Activated T-cell treated with anti-CD3 and anti-CD28 coated beads for 24 hours (primary cell): ENCODE data around the gene HOXD1.

Experiments used
- DNase-seq: peaks from one replicate; pipeline ENCODE4 v3.0.0-alpha.2; 2020; ENCODE audit warnings: low read depth

HOXD1 gene

DNA sequence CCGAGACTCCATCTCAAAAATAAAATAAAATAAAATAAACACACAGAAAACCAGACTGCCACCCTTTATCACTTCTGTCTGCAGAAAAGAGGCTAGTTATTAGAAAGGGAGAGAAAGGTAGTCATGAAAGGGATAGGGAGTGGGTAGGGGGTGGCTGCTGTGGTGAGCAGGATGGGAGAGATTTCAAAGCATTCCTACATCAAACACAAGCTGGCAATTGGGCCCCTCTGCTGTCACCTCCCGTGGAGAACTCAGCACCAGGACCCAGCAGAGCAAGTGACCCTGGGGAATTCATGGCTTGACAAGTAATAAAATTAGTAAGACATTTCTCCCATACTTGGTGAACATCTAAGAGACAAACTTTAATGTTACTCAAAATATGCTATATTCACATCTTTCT, 3.7 kb upstream of the HOXD1 start:
- no peak for DNase-seq

DNA sequence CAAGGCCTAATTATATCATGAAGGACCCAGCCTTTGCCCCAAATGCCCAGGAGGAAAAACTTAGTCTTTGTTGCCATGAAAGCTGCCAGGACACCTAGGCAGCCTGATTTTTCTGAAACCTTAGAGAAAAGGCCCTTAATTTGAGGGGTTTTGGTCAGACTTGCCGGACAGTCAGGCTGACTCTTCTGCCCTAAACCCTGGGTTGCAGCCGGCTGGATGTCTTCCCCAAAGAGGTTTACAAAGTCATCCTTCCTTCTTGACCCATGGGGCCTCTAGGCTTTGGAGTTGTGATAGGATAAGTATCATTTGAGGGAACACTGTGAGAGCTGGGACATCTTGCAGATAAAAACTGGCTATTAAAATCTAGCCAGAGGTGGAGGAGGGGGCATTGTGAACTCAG, 2.4 kb upstream of the HOXD1 start:
- no peak for DNase-seq

DNA sequence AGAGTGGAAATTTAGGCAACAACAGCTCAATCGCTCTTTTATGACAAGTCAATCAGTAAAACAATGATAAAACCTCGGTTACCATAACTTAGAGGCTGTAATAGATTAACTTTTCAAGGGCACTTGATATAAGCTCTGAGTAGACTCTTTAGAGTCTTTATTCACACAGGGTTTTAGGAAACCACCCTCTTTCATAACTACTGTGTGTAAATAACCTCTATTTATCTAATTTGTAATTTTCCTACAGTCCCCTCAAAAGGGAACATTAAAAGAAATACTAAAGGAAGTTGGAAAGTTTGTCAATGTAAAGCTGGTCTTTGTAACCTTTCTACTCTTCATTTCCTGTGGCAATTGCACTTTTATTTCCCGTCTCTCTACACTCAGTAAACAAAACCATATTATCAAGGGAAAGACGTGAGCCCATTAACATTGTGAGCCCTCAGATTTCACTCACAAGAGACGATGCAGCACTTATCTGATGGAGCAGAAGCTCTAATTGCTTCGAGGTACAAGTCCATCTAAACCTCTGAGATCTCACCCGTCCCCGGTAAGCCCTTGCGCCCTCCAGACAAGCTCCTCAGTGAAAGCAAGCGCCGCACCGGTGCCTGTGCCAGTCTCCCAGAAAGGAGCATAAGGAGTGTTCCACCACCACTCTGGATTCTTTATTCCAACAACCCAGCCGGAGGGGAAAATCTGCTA, 1.1 kb upstream of the HOXD1 start:
- no peak for DNase-seq

DNA sequence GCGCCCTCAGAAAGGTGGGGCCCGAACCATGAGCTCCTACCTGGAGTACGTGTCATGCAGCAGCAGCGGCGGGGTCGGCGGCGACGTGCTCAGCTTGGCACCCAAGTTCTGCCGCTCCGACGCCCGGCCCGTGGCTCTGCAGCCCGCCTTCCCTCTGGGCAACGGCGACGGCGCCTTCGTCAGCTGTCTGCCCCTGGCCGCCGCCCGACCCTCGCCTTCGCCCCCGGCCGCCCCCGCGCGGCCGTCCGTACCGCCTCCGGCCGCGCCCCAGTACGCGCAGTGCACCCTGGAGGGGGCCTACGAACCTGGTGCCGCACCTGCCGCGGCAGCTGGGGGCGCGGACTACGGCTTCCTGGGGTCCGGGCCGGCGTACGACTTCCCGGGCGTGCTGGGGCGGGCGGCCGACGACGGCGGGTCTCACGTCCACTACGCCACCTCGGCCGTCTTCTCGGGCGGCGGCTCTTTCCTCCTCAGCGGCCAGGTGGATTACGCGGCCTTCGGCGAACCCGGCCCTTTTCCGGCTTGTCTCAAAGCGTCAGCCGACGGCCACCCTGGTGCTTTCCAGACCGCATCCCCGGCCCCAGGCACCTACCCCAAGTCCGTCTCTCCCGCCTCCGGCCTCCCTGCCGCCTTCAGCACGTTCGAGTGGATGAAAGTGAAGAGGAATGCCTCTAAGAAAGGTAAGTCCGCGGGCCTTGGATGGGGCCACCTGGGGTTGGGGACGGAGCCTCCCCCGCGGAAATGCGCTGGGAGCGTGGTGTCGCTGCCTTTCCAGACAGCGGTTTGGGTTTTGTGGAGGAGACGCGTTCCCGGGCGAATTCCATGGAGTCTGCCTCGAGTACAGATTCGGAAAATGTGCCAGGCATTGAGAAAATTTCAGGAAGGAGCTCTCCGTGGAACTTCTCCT, 559 bp downstream of the HOXD1 start:
- no peak for DNase-seq

DNA sequence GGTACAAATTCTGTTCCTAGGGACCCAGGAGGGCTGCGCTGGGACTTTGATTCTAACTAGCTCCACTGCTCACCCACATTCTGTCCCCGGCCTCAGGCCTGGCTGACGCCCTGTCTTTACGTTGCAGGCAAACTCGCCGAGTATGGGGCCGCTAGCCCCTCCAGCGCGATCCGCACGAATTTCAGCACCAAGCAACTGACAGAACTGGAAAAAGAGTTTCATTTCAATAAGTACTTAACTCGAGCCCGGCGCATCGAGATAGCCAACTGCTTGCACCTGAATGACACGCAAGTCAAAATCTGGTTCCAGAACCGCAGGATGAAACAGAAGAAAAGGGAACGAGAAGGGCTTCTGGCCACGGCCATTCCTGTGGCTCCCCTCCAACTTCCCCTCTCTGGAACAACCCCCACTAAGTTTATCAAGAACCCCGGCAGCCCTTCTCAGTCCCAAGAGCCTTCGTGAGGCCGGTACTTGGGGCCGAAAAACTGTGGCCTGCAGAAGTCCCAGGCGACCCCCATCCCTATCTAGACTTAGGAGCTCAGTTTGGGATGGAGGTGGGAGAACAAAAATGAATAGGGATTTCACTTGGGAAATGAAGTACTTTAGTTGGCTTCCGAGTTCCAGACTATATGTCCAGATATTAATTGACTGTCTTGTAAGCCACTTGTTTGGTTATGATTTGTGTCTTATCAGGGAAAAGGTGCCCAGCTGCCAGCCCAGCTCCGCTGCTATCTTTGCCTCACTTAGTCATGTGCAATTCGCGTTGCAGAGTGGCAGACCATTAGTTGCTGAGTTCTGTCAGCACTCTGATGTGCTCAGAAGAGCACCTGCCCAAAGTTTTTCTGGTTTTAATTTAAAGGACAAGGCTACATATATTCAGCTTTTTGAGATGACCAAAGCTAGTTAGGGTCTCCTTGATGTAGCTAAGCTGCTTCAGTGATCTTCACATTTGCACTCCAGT, 1.5 kb downstream of the HOXD1 start:
- DNase-seq = no peak

DNA sequence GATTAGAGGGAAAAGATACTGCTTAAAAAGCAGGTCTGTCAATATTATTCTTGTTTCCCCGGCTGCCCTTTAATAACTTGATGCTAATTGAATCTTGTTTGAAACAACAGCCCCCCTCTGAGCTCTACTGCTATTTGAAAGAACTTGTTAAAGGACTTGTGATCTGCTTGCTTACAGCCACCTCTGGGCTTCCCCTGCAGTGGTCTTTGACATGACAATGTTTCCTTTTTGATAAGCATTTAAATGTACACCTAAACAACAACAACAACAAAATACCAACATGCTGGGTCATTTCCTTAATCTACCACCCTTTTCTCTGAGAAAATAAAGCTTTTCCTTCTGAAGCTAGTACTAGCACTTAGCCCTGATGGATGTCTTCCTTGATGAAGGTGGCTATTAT, 3.9 kb downstream of the HOXD1 start:
- no peak for DNase-seq

DNA sequence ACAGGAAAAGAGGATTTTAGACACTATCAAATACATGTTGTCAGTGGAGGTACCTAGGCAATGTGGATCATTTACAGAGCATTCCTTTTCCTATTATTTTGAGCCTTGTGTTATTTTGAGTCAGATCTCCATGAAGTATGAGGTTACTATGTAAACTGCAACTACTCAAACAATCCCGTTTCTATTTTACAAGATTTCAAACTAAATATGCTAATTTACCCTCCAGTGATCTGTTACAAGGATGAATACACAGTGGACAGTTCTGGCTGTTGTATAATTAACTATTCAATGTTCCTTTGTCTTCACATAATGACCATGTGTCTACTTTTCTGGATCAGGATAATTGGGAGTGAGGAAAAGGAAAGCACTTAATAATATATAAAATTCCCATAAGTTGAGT, 4.6 kb downstream of the HOXD1 start:
- no peak for DNase-seq

DNA sequence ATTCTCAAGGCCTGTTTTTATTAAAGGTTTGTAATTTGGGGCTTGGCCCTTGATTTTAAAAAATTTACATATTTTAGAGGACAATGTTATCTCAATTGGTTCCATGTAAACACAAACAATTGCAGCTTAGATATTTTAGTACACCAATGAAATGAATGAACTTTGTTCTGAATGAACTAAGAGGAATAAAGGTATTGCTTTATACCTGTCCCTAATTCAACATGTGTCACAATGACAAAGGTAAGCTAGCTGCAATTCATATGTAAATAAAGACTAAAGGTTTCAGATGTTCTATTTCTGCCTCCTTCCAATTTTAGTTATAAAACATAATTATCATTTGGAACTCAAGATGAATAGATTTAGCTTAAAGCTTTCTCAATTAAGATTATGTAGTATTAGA, 11.4 kb downstream of the HOXD1 start:
- no peak for DNase-seq

DNA sequence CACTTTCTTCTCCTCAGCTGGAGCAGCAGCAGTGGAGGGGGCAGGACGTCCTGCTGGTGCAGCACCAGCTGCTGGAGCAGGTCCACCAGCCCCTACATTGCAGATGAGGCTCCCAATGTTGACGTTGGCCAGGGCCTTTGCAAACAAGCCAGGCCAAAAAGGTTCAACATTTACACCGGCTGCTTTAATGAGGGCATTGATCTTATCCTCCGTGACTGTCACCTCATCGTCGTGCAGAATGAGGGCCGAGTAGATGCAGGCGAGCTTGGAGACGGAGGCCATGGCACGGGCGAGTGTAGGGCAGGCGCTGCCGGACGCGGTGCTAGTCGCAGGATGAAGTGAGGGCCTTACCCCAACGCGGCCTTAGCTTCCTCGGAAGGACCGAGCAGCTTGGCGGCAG, 12.5 kb downstream of the HOXD1 start:
- DNase-seq = no peak

DNA sequence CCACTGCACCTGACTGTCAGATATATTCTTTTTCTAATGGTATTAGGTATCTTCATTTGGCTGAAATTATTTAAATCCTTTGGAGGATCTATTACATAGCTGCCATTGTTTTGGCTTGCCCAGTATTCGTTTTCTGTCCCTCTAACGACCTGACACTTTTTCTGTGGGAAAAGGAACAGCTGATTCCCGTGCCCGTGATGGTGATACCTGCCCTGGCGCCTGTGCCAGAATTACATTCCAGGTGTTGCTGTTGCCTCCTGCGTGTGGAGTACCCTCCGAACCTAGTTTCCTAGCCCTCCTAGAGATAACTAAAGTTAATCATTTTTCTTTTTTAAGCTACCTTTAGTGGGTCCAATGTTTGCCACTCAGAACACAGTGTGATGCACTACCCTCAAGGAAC, 14.0 kb downstream of the HOXD1 start:
- DNase-seq = no peak

DNA sequence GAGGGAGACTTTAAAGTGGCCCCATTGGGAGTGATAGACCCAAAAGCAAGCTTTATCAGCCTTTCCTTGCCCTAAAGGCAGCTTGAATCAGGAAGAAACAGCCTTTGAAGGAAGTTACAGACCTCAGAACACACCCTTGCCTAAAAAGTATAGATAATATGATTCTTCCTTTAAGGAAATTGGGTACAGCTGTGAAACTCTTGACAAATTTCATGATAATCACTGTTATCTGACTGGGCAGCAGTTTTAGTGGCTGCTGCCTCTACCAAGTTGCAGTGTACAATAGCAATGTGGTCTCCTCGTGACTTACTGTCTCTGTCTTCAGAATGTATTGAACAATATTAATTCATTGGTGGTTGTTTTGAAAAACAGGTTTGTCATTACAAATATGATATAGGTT, 16.7 kb downstream of the HOXD1 start:
- DNase-seq = no peak

DNA sequence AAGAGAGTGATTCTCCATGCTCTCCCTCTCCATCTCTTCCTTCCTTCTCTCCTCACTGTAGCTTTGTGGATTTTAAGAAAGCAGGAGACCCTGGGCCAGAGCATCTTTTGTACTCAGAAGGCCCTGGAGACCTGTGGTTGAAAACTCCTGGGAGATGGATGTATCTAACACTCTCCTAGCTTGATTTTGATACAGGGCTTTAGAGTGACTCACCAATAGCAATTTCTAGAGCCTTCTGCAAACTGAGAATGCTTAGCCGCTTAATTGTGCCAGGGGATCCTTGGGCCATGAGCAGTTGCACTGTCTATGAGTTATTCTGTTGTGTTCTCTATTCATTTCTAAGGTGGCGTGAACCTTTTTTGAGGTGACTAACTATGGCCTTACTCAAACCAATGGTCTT, 17.7 kb downstream of the HOXD1 start:
- no peak for DNase-seq

DNA sequence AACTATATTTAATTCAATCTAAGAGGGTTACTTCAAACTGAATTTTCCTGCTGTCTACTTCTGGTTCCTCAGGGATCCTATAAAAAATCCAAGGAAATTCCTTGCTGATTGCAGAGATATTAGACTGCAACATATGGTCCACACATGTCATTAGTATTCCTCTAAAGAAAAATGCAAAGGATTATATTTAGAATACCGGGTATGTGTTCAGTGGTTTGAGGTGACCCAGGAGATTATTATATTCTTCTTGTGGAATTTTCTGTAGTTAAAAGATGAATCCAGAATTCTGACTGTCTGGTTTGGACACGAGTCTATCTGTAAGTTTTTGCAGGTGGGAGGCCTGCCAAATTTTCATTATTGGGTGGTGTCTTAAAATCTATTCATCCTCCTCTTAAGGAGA, 18.2 kb downstream of the HOXD1 start:
- no peak for DNase-seq

DNA sequence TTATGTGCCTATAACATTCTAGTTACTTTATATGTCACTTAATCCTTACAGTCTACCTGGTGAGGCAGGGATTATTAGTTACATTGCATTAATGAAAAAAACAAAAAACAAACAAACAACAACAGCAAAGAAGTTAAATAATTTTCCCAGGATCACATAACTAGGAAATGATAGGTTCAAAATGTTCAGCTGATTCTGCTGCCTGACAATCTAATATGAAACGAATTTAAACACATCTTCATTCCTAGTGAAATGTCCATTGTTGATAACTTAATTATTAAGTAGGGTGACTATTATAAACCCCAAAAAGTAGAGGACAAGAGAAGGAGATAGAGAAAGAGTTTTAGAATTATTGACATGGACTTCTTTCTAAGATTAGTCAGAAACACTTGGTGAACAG, 22.6 kb downstream of the HOXD1 start:
- no peak for DNase-seq

DNA sequence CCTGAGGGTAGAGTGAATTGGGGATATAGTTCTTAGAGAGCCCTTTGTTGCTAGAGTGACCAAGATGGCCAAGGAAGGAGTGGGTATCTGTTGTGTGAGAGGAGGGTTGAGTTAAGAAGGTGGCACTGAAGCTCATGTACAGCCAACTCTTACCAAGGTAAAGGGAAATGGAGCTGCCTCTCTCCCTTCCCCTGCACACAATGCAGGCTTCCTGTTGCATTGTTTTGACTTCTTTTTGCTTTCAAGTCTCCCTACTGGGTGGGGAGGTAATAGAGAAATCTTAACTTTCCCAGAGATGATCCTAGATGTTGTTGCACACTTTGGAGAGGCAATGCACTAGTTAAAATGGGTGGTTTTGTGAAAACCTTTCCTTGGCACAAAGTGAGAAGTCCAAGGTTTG, 23.8 kb downstream of the HOXD1 start:
- DNase-seq = no peak

DNA sequence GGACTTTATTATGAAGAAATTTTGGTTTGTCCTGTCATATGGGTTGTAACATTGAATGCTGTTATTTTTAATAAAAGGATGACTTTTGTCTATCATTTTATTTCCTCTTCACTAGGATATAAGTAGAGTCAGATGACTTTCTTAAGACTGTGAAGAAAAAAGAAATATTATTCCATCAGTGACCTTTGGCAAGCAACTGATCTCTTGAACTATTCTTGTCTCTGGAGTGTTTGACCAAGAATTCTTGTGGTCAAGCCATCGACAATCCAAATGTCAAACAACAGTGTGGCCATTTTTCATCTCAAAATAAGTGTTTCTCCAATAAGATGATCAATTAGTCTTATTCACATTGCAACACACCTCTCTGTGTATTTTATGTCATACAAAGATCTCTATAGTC, 24.9 kb downstream of the HOXD1 start:
- no peak for DNase-seq

DNA sequence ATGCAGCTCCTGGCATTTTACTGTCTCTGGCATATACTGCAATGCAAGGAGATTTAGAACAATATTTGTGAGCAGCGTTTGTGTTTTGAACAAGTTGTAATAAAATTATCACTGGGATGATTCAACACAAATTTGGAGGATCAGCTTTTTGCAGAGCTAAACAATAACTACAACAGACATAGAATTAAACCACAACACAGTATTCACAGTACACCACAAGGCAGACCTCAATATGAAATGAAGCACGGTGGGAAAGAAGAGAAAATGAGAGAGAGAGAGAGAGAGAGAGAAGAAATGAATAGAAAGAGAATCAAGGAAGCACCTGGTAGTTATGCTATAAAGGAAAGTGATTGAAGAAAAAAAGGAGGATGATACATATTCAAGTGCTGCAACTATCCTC, 39.4 kb downstream of the HOXD1 start:
- DNase-seq = no peak

DNA sequence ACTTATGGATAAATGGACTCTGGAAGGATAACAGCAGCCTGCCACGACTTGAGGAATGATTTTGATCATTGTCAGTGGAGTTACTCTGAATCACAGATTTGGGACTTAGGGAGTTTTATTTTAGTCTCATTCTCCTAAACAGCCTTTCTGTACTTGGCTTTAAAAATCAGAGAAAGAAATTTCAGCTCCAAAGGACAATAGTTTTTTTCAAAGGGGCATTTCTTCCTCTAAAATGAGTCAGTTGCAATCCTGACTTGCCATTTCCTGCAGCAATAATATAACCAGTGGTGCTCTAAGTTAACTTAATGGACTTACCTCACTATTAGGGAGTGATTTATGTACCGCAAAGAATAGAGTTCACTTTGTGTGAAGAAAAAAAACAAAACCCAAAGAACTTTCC, 45.7 kb downstream of the HOXD1 start:
- DNase-seq = no peak

DNA sequence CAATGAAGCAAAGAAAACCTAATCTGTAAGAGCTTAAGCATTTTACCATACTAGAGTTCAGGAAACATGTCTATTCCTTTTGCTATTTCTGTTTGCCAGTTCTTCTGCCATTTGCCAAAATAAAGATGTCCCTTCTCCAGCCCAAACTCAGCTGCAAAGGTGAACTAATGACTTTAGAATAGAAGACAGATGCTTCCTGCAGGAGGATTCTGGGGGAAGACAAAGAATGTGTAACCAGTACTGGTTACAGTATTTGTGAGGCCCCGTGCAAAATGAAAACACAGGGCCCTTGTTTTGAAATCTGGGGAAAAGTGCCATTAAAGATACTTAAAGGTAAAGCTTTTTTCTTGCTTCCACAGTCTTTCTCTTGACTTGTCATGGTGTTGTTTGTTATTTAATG, 46.5 kb downstream of the HOXD1 start:
- DNase-seq = no peak

DNA sequence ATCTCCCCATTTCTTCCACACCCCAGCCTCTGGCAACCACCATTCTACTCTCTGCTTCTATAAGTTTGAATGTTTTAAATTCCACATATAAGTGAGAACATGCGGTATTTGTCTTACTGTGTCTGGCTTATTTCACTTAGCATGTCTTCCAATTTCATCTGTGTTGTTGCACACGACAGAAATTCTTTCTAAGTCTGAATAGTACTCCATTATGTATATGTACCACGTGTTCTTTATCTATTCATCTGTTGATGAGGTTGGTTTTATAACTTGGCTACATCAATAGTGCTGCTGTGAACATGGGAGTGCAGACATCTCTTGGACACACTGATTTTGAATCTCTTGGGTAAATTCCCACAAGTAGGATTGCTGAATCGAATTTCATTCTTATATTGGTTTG, 49.0 kb downstream of the HOXD1 start:
- DNase-seq = no peak

DNA sequence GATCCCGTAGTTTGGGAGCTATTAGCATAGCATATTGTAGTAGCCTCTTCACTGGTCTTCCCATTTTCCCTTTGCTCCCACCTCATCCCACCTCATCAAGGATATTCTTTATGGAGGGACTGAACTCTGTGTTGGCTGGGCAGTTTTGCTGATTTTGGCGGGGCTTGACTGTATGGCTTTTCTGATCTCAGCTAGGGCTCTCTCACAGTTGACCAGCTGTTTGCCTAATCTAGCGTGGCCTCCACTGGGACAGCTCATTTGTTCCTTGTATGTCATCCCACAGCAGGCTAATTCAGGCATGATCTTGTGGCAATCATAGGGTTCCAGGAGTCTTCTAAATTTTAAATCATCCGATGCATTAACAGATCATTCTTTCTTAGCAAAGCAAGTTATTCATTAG, 50.6 kb downstream of the HOXD1 start:
- no peak for DNase-seq

DNA sequence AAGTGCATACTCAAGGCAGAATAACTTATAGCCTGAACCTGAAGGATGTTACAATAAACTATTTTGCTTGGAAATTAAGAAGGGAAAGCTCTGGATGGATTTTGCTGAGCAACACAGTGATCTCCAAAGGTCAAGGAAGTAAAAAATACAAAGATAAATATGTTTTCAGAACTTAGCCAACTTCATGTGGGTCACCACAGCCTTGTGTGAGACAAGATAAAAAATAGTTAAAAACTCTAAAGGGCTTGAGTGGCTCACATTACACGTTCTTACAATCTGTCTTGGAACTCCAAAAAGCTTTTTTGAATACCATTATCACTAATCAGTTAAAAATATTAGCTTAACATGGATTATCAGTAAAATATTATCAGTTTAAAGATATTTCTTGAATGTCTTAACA, 51.8 kb downstream of the HOXD1 start:
- no peak for DNase-seq
